BLaER1 (cell line): ENCODE data around the gene NDUFB10.

ENCODE experiments used
- H3K27ac ChIP-seq: shearing (Covaris generic); formaldehyde crosslinking; 2 replicates; pipeline ENCODE4 v1.8.1; 2022
- H3K27me3 ChIP-seq: shearing (Covaris generic); formaldehyde crosslinking; 2 replicates; pipeline ENCODE4 v1.8.1; 2022
- H3K36me3 ChIP-seq: shearing (Covaris generic); formaldehyde crosslinking; 2 replicates; pipeline ENCODE4 v1.8.1; 2022
- H3K4me1 ChIP-seq: shearing (Covaris generic); formaldehyde crosslinking; 2 replicates; pipeline ENCODE4 v1.8.1; 2022
- H3K4me2 ChIP-seq: shearing (Covaris generic); formaldehyde crosslinking; 2 replicates; pipeline ENCODE4 v1.8.1; 2022
- H3K4me3 ChIP-seq: shearing (Covaris generic); formaldehyde crosslinking; 2 replicates; pipeline ENCODE4 v1.8.1; 2022
- H3K9ac ChIP-seq: shearing (Covaris generic); formaldehyde crosslinking; 2 replicates; pipeline ENCODE4 v1.8.1; 2022
- H3K9me3 ChIP-seq: shearing (Covaris generic); formaldehyde crosslinking; 2 replicates; pipeline ENCODE4 v1.8.1; 2022
- H4K20me1 ChIP-seq: shearing (Covaris generic); formaldehyde crosslinking; 2 replicates; pipeline ENCODE4 v1.8.1; 2022
- Cebpa-rat ChIP-seq: shearing (Covaris generic); IDR thresholded peaks from 2 replicates; pipeline ENCODE4 v1.8.1; 2022

Gene NDUFB10

GRCh38 chr16:1983544-1984346 lies 24.4 kb downstream of the NDUFB10 start, which contains the start of gene GFER:
GFER (plus strand) TSS chr16:1984193; CDS start chr16:1984219, 26 bp downstream.
- Histone ChIP-seq H4K20me1 (peaks cover 58% of the 10 kb centered on the region), H3K4me3 (peak within 1 kb of the TSS; percentile 88), H3K4me1 (peaks cover 42% of the 10 kb centered on the region), H3K9me3 (no peaks in the 10 kb centered on the region), H3K9ac (peak within 1 kb of the TSS; percentile 92), H3K27me3 (peaks cover 65% of the 10 kb centered on the region), H3K36me3 (peaks cover 32% of the 10 kb centered on the region), H3K4me2 (peak within 1 kb of the TSS; percentile 96), H3K27ac (peak within 1 kb of the TSS; percentile 84)
- TF ChIP-seq Cebpa-rat, result no peak

GRCh38 chr16:1984347-1985225 lies 25.2 kb downstream of the NDUFB10 start:
- no peak for TF ChIP-seq Cebpa-rat
- Histone ChIP-seq H3K27me3 (peaks cover 65% of the 10 kb centered on the region), H3K9me3 (no peaks in the 10 kb centered on the region), H3K36me3 (peaks cover 23% of the 10 kb centered on the region), H4K20me1 (peaks cover 57% of the 10 kb centered on the region), H3K4me3 (peak overlapping the region; percentile 88), H3K9ac (peak overlapping the region; percentile 92), H3K27ac (peak overlapping the region; percentile 84), H3K4me2 (peak overlapping the region; percentile 96), H3K4me1 (peaks cover 38% of the 10 kb centered on the region)

GRCh38 chr16:1985466-1986150 lies 26.3 kb downstream of the NDUFB10 start:
- H3K4me1 ChIP-seq, result peaks cover 33% of the 10 kb centered on the region
- peaks cover 22% of the 10 kb centered on the region for H3K36me3 ChIP-seq
- peak overlapping the region; percentile 96 for H3K4me2 ChIP-seq
- H4K20me1 ChIP-seq, result peaks cover 48% of the 10 kb centered on the region
- no peaks in the 10 kb centered on the region for H3K9me3 ChIP-seq
- peak overlapping the region; percentile 88 for H3K4me3 ChIP-seq
- TF ChIP-seq Cebpa-rat, result no peak
- peak overlapping the region; percentile 92 for H3K9ac ChIP-seq
- H3K27ac ChIP-seq, result no peak overlapping the region
- H3K27me3 ChIP-seq, result peaks cover 65% of the 10 kb centered on the region

GRCh38 chr16:1987198-1987597 lies 27.9 kb downstream of the NDUFB10 start:
- H3K36me3 ChIP-seq, result peaks cover 22% of the 10 kb centered on the region
- no peak overlapping the region for H3K9ac ChIP-seq
- no peaks in the 10 kb centered on the region for H3K9me3 ChIP-seq
- no peak overlapping the region for H3K4me2 ChIP-seq
- no peak overlapping the region for H3K4me3 ChIP-seq
- peaks cover 42% of the 10 kb centered on the region for H3K4me1 ChIP-seq
- peaks cover 37% of the 10 kb centered on the region for H4K20me1 ChIP-seq
- H3K27ac ChIP-seq, result no peak overlapping the region
- H3K27me3 ChIP-seq, result peaks cover 63% of the 10 kb centered on the region
- no peak for TF ChIP-seq Cebpa-rat

- Histone ChIP-seq H3K36me3 (peaks cover 22% of the 10 kb centered on the region), H3K9ac (no peak within 1 kb of the TSS), H3K4me3 (peak within 1 kb of the TSS; percentile 42; the same call in 1 of the 2 replicates), H3K9me3 (no peaks in the 10 kb centered on the region), H3K27me3 (peaks cover 52% of the 10 kb centered on the region), H3K4me2 (peak within 1 kb of the TSS; percentile 75), H4K20me1 (peaks cover 32% of the 10 kb centered on the region), H3K4me1 (peaks cover 57% of the 10 kb centered on the region), H3K27ac (no peak within 1 kb of the TSS)
- TF ChIP-seq Cebpa-rat, result no peak
Observed at GRCh38 chr16:1989209-1990100, 30.1 kb downstream of the NDUFB10 start, which contains the start of gene SYNGR3. SYNGR3 (plus strand) TSS chr16:1989970; CDS start chr16:1990103, 133 bp downstream.

GRCh38 chr16:1990101-1990350 lies 30.7 kb downstream of the NDUFB10 start:
- TF ChIP-seq Cebpa-rat, result no peak
- H3K9ac ChIP-seq, result no peak overlapping the region
- H3K4me2 ChIP-seq, result peak overlapping the region; percentile 75; the same call in 1 of the 2 replicates
- H3K9me3 ChIP-seq, result no peaks in the 10 kb centered on the region
- H3K4me1 ChIP-seq, result peaks cover 53% of the 10 kb centered on the region
- peaks cover 52% of the 10 kb centered on the region for H3K27me3 ChIP-seq
- H3K27ac ChIP-seq, result no peak overlapping the region
- peaks cover 29% of the 10 kb centered on the region for H4K20me1 ChIP-seq
- peaks cover 22% of the 10 kb centered on the region for H3K36me3 ChIP-seq
- peak overlapping the region; percentile 42; the same call in 1 of the 2 replicates for H3K4me3 ChIP-seq

GRCh38 chr16:1990351-1991134 lies 31.2 kb downstream of the NDUFB10 start:
- Histone ChIP-seq H3K27ac (no peak overlapping the region), H3K9me3 (no peaks in the 10 kb centered on the region), H4K20me1 (peaks cover 23% of the 10 kb centered on the region), H3K27me3 (peaks cover 52% of the 10 kb centered on the region), H3K4me2 (peak overlapping the region; percentile 75), H3K36me3 (peaks cover 23% of the 10 kb centered on the region), H3K9ac (no peak overlapping the region), H3K4me1 (peaks cover 47% of the 10 kb centered on the region), H3K4me3 (peak overlapping the region; percentile 42; the same call in 1 of the 2 replicates)
- no peak for TF ChIP-seq Cebpa-rat

- Histone ChIP-seq H3K36me3 (peaks cover 23% of the 10 kb centered on the region), H3K4me2 (peak overlapping the region; percentile 75), H3K27ac (no peak overlapping the region), H3K4me1 (peaks cover 41% of the 10 kb centered on the region), H3K9ac (no peak overlapping the region), H3K4me3 (peak overlapping the region; percentile 56), H3K27me3 (peaks cover 52% of the 10 kb centered on the region), H4K20me1 (peaks cover 20% of the 10 kb centered on the region), H3K9me3 (no peaks in the 10 kb centered on the region)
- no peak for TF ChIP-seq Cebpa-rat
Observed at GRCh38 chr16:1991135-1991551, 31.8 kb downstream of the NDUFB10 start.
